ENCODE measurements around the gene DPYD. TPM values are rescaled to one million over a fixed set of nuclear protein-coding genes. Genes with fewer than 3 reads are reported as not detected.

Gene DPYD
- total RNA-seq, 4 donors from 2014 or later = 30.9 to 66.6 (median 48.2) TPM

GRCh38 chr1:97870589-97870988 is 50.2 kb downstream of the DPYD start:
- TF ChIP-seq POLR2A (IDR thresholded peaks at IDR 0.05) (no peak), CTCF (IDR thresholded peaks at IDR 0.05) (no peak)
- no peaks in the 10 kb centered on the region for H3K36me3 ChIP-seq
- DNase-seq = no peak
- no peak overlapping the region for H3K27ac ChIP-seq
- H3K4me3 ChIP-seq = no peak overlapping the region
- H3K27me3 ChIP-seq = no peaks in the 10 kb centered on the region
- intact Hi-C loops (cut with DNase I; ENCODE audit: low total_unique reads) = no loop called here
- H3K9me3 ChIP-seq = no peaks in the 10 kb centered on the region
- H3K4me1 ChIP-seq = no peaks in the 10 kb centered on the region

- intact Hi-C loops (cut with DNase I; ENCODE audit: low total_unique reads) = no loop called here
- H3K36me3 ChIP-seq = no peaks in the 10 kb centered on the region
- no peaks in the 10 kb centered on the region for H3K4me1 ChIP-seq
- no peak for DNase-seq
- no peak overlapping the region for H3K4me3 ChIP-seq
- TF ChIP-seq POLR2A (IDR thresholded peaks at IDR 0.05) = no peak
- no peak for TF ChIP-seq CTCF (IDR thresholded peaks at IDR 0.05)
- H3K9me3 ChIP-seq = no peaks in the 10 kb centered on the region
- no peaks in the 10 kb centered on the region for H3K27me3 ChIP-seq
- H3K27ac ChIP-seq = no peak overlapping the region
Observed at GRCh38 chr1:97869441-97869840, 51.4 kb downstream of the DPYD start.

- no peak for DNase-seq
- Histone ChIP-seq H3K4me1 (no peaks in the 10 kb centered on the region), H3K4me3 (no peak overlapping the region), H3K27me3 (no peaks in the 10 kb centered on the region), H3K27ac (no peak overlapping the region), H3K36me3 (no peaks in the 10 kb centered on the region), H3K9me3 (no peaks in the 10 kb centered on the region)
- TF ChIP-seq POLR2A (IDR thresholded peaks at IDR 0.05) (no peak), CTCF (IDR thresholded peaks at IDR 0.05) (no peak)
- intact Hi-C loops (cut with DNase I; ENCODE audit: low total_unique reads) = no loop called here
Observed at GRCh38 chr1:97867127-97867526, 53.7 kb downstream of the DPYD start.

- DNase-seq = no peak
- no peaks in the 10 kb centered on the region for H3K9me3 ChIP-seq
- no peaks in the 10 kb centered on the region for H3K4me1 ChIP-seq
- TF ChIP-seq CTCF (IDR thresholded peaks at IDR 0.05) (no peak), POLR2A (IDR thresholded peaks at IDR 0.05) (no peak)
- H3K27ac ChIP-seq = no peak overlapping the region
- H3K36me3 ChIP-seq = no peaks in the 10 kb centered on the region
- no peak overlapping the region for H3K4me3 ChIP-seq
- no peaks in the 10 kb centered on the region for H3K27me3 ChIP-seq
- intact Hi-C loops (cut with DNase I; ENCODE audit: low total_unique reads) = no loop called here
Observed at GRCh38 chr1:97864615-97865014, 56.2 kb downstream of the DPYD start.

- no peak overlapping the region for H3K27ac ChIP-seq
- H3K4me1 ChIP-seq = no peaks in the 10 kb centered on the region
- TF ChIP-seq CTCF (IDR thresholded peaks at IDR 0.05) = no peak
- H3K9me3 ChIP-seq = no peaks in the 10 kb centered on the region
- DNase-seq = no peak
- intact Hi-C loops (cut with DNase I; ENCODE audit: low total_unique reads) = no loop called here
- no peaks in the 10 kb centered on the region for H3K27me3 ChIP-seq
- no peak overlapping the region for H3K4me3 ChIP-seq
- no peaks in the 10 kb centered on the region for H3K36me3 ChIP-seq
Observed at GRCh38 chr1:97853221-97853620, 67.6 kb downstream of the DPYD start.

All from uterus (tissue), 4 donors.